ENCODE measurements around the gene AATK.

DNA sequence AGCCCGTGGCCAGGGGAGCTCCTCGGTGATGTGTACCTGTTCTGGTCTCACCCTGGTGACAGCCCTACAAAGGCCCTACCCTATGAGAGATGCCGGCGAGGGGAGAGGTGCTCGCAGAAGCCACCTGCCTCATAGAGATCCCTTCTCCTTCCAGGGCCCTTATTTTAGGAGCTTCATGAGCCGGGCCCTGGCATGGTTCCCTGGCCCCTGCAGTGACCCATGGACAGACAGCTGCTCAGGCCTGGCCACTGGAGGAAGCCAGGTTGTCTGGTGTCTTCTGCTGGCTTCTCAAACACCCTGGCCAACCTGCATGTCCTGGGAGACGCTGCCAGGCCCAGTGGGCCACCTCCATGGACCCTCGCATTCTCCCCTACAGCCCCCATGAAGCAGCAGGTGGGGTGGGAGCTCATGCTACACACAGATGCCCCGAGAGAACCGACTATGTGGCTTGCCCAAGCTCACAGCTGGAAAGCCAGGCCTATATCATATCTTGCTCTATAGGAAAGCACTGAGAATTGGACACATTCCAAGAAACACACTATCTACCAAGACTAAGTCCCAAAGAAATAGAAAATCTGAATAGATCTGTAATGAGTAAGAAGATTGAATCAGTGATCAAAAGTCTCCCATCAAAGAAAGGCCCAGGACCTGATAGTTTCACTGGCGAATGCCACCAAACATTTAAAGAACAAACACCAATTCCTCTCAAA, 7.2 kb upstream of the AATK start:
- TF ChIP-seq ASH2L (IDR thresholded peaks at IDR 0.05; ENCODE audit: borderline replicate concordance, low read depth) (no peak), EZH2 (IDR thresholded peaks at IDR 0.05; ENCODE audit: borderline replicate concordance, control insufficient read depth, low read depth, low read length) (no peak), RAD21 (IDR thresholded peaks at IDR 0.05; ENCODE audit: insufficient read depth, low read depth, low read length) (no peak), POLR2A (IDR thresholded peaks at IDR 0.05; ENCODE audit: low read depth, low read length) (no peak), ESRRA (IDR thresholded peaks at IDR 0.05; ENCODE audit: low read length) (no peak), FOXK2 (IDR thresholded peaks at IDR 0.05) (no peak)
- TF ChIP-seq, protein P1, sequence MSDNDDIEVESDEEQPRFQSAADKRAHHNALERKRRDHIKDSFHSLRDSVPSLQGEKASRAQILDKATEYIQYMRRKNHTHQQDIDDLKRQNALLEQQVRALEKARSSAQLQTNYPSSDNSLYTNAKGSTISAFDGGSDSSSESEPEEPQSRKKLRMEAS (IDR thresholded peaks at IDR 0.05; ENCODE audit: low read depth, low read length), result no peak
- TF ChIP-seq, protein P2, sequence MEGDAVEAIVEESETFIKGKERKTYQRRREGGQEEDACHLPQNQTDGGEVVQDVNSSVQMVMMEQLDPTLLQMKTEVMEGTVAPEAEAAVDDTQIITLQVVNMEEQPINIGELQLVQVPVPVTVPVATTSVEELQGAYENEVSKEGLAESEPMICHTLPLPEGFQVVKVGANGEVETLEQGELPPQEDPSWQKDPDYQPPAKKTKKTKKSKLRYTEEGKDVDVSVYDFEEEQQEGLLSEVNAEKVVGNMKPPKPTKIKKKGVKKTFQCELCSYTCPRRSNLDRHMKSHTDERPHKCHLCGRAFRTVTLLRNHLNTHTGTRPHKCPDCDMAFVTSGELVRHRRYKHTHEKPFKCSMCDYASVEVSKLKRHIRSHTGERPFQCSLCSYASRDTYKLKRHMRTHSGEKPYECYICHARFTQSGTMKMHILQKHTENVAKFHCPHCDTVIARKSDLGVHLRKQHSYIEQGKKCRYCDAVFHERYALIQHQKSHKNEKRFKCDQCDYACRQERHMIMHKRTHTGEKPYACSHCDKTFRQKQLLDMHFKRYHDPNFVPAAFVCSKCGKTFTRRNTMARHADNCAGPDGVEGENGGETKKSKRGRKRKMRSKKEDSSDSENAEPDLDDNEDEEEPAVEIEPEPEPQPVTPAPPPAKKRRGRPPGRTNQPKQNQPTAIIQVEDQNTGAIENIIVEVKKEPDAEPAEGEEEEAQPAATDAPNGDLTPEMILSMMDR (IDR thresholded peaks at IDR 0.05 in 2 of 3, conservative IDR thresholded peaks at IDR 0.05 in 1 of 3; ENCODE audit: control insufficient read depth in 2 of 3, extremely low read depth in 1 of 3, insufficient read depth in 1 of 3, low read depth in 3 of 3, low read length in 3 of 3), result no peak
- TF ChIP-seq, protein P3, sequence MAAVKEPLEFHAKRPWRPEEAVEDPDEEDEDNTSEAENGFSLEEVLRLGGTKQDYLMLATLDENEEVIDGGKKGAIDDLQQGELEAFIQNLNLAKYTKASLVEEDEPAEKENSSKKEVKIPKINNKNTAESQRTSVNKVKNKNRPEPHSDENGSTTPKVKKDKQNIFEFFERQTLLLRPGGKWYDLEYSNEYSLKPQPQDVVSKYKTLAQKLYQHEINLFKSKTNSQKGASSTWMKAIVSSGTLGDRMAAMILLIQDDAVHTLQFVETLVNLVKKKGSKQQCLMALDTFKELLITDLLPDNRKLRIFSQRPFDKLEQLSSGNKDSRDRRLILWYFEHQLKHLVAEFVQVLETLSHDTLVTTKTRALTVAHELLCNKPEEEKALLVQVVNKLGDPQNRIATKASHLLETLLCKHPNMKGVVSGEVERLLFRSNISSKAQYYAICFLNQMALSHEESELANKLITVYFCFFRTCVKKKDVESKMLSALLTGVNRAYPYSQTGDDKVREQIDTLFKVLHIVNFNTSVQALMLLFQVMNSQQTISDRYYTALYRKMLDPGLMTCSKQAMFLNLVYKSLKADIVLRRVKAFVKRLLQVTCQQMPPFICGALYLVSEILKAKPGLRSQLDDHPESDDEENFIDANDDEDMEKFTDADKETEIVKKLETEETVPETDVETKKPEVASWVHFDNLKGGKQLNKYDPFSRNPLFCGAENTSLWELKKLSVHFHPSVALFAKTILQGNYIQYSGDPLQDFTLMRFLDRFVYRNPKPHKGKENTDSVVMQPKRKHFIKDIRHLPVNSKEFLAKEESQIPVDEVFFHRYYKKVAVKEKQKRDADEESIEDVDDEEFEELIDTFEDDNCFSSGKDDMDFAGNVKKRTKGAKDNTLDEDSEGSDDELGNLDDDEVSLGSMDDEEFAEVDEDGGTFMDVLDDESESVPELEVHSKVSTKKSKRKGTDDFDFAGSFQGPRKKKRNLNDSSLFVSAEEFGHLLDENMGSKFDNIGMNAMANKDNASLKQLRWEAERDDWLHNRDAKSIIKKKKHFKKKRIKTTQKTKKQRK (IDR thresholded peaks at IDR 0.05; ENCODE audit: low read depth, low read length), result no peak

Measured in GM12878 (cell line).